Measurements from ENCODE around the gene E2F1.

Gene E2F1

GRCh38 chr20:33658929-33659328 lies 27.3 kb downstream of the E2F1 start:
- H2AK5ac ChIP-seq (ENCODE audit: low read depth, low read length), result no peak overlapping the region
- no peak overlapping the region for H2BK5ac ChIP-seq (ENCODE audit: low read length)
- H3K79me1 ChIP-seq (ENCODE audit: low read depth, low read length), result peaks cover 3% of the 10 kb centered on the region
- no CpG with 5 or more reads among the region's 4 CpGs for WGBS, 2 donors (ENCODE audit: extremely low coverage in 2 of 2, insufficient read length in 2 of 2, insufficient replicate concordance in 1 of 2)
- DNase-seq (ENCODE audit: low spot score), result no peak
- H3K18ac ChIP-seq (ENCODE audit: low read length), result no peak overlapping the region
- H2AFZ ChIP-seq (ENCODE audit: low read length), result no peak overlapping the region
- no peak overlapping the region for H3K27ac ChIP-seq (replicated peaks; ENCODE audit: low read length)
- no peak overlapping the region for H3K4ac ChIP-seq (ENCODE audit: low read length)
- no peak overlapping the region for H2BK15ac ChIP-seq (ENCODE audit: low read length)
- H3K36me3 ChIP-seq (replicated peaks in 1 of 2; ENCODE audit: control insufficient read depth in 2 of 2, insufficient read depth in 2 of 2, low read length in 2 of 2), result peaks cover 4 to 14% of the 10 kb centered on the region in 2 donors
- H3K9ac ChIP-seq (ENCODE audit: low read depth, low read length, poor library complexity), result no peak overlapping the region
- no peak overlapping the region for H3K14ac ChIP-seq (ENCODE audit: low read length)
- no peak overlapping the region for H3K4me3 ChIP-seq (ENCODE audit: low read length in 2 of 2)
- H4K91ac ChIP-seq (ENCODE audit: low read depth, low read length, poor library complexity), result no peak overlapping the region
- no peak overlapping the region for H3K4me2 ChIP-seq (ENCODE audit: insufficient read depth, low read length, poor library complexity, severe bottlenecking)
- no peak overlapping the region for H2BK120ac ChIP-seq (ENCODE audit: low read depth, low read length)
- no peaks in the 10 kb centered on the region for H3K9me3 ChIP-seq (replicated peaks in 1 of 2; ENCODE audit: control insufficient read depth in 2 of 2, insufficient read depth in 1 of 2, low read depth in 1 of 2, low read length in 2 of 2)
- H2BK12ac ChIP-seq (ENCODE audit: low read length), result no peak overlapping the region
- H3K4me1 ChIP-seq (ENCODE audit: control insufficient read depth in 2 of 2, insufficient read depth in 1 of 2, low read depth in 1 of 2, low read length in 2 of 2), result peaks cover 2 to 5% of the 10 kb centered on the region in 2 donors
- no peak overlapping the region for H3K23ac ChIP-seq (ENCODE audit: low read depth, low read length, poor library complexity)
- H4K8ac ChIP-seq (ENCODE audit: low read depth, low read length), result no peak overlapping the region
- no peaks in the 10 kb centered on the region for H3K27me3 ChIP-seq (ENCODE audit: control insufficient read depth in 3 of 3, insufficient read depth in 3 of 3, low read depth in 1 of 3, low read length in 3 of 3)

- H3K18ac ChIP-seq (ENCODE audit: low read length), result no peak overlapping the region
- no peak overlapping the region for H2AFZ ChIP-seq (ENCODE audit: low read length)
- H3K23ac ChIP-seq (ENCODE audit: low read depth, low read length, poor library complexity), result no peak overlapping the region
- H3K36me3 ChIP-seq (replicated peaks in 1 of 2; ENCODE audit: control insufficient read depth in 2 of 2, insufficient read depth in 2 of 2, low read length in 2 of 2), result peaks cover 4 to 14% of the 10 kb centered on the region in 2 donors
- no peak overlapping the region for H3K14ac ChIP-seq (ENCODE audit: low read length)
- no peak overlapping the region for H3K9ac ChIP-seq (ENCODE audit: low read depth, low read length, poor library complexity)
- H2BK120ac ChIP-seq (ENCODE audit: low read depth, low read length), result no peak overlapping the region
- no peak overlapping the region for H2AK5ac ChIP-seq (ENCODE audit: low read depth, low read length)
- no peak for DNase-seq (ENCODE audit: low spot score)
- H3K4me1 ChIP-seq (ENCODE audit: control insufficient read depth in 2 of 2, insufficient read depth in 1 of 2, low read depth in 1 of 2, low read length in 2 of 2), result peaks cover 0 to 5% of the 10 kb centered on the region in 2 donors
- no peak overlapping the region for H2BK12ac ChIP-seq (ENCODE audit: low read length)
- H3K4me2 ChIP-seq (ENCODE audit: insufficient read depth, low read length, poor library complexity, severe bottlenecking), result no peak overlapping the region
- no peak overlapping the region for H2BK5ac ChIP-seq (ENCODE audit: low read length)
- no peak overlapping the region for H4K91ac ChIP-seq (ENCODE audit: low read depth, low read length, poor library complexity)
- H3K9me3 ChIP-seq (replicated peaks in 1 of 2; ENCODE audit: control insufficient read depth in 2 of 2, insufficient read depth in 1 of 2, low read depth in 1 of 2, low read length in 2 of 2), result no peaks in the 10 kb centered on the region
- no peak overlapping the region for H2BK15ac ChIP-seq (ENCODE audit: low read length)
- H3K4ac ChIP-seq (ENCODE audit: low read length), result no peak overlapping the region
- H3K27me3 ChIP-seq (ENCODE audit: control insufficient read depth in 3 of 3, insufficient read depth in 3 of 3, low read depth in 1 of 3, low read length in 3 of 3), result no peaks in the 10 kb centered on the region
- H3K4me3 ChIP-seq (ENCODE audit: low read length in 2 of 2), result no peak overlapping the region
- no peak overlapping the region for H4K8ac ChIP-seq (ENCODE audit: low read depth, low read length)
- no peak overlapping the region for H3K27ac ChIP-seq (replicated peaks; ENCODE audit: low read length)
- WGBS, 2 donors (ENCODE audit: extremely low coverage in 2 of 2, insufficient read length in 2 of 2, insufficient replicate concordance in 1 of 2), result no CpG with 5 or more reads among the region's 8 CpGs
- peaks cover 3% of the 10 kb centered on the region for H3K79me1 ChIP-seq (ENCODE audit: low read depth, low read length)
Measured at GRCh38 chr20:33658510-33658909, 27.7 kb downstream of the E2F1 start.

GRCh38 chr20:33657704-33658095 lies 28.5 kb downstream of the E2F1 start:
- no peak overlapping the region for H3K27ac ChIP-seq (replicated peaks; ENCODE audit: low read length)
- no peak overlapping the region for H4K8ac ChIP-seq (ENCODE audit: low read depth, low read length)
- H2AFZ ChIP-seq (ENCODE audit: low read length), result no peak overlapping the region
- H2BK120ac ChIP-seq (ENCODE audit: low read depth, low read length), result no peak overlapping the region
- H2BK15ac ChIP-seq (ENCODE audit: low read length), result no peak overlapping the region
- H3K23ac ChIP-seq (ENCODE audit: low read depth, low read length, poor library complexity), result no peak overlapping the region
- no peak overlapping the region for H3K18ac ChIP-seq (ENCODE audit: low read length)
- H3K9ac ChIP-seq (ENCODE audit: low read depth, low read length, poor library complexity), result no peak overlapping the region
- H2BK5ac ChIP-seq (ENCODE audit: low read length), result no peak overlapping the region
- no peak overlapping the region for H3K4me3 ChIP-seq (ENCODE audit: low read length in 2 of 2)
- no CpG with 5 or more reads among the region's 12 CpGs for WGBS, 2 donors (ENCODE audit: extremely low coverage in 2 of 2, insufficient read length in 2 of 2, insufficient replicate concordance in 1 of 2)
- peaks cover 0 to 3% of the 10 kb centered on the region in 2 donors for H3K4me1 ChIP-seq (ENCODE audit: control insufficient read depth in 2 of 2, insufficient read depth in 1 of 2, low read depth in 1 of 2, low read length in 2 of 2)
- no peaks in the 10 kb centered on the region for H3K9me3 ChIP-seq (replicated peaks in 1 of 2; ENCODE audit: control insufficient read depth in 2 of 2, insufficient read depth in 1 of 2, low read depth in 1 of 2, low read length in 2 of 2)
- peaks cover 3% of the 10 kb centered on the region for H3K79me1 ChIP-seq (ENCODE audit: low read depth, low read length)
- H3K27me3 ChIP-seq (ENCODE audit: control insufficient read depth in 3 of 3, insufficient read depth in 3 of 3, low read depth in 1 of 3, low read length in 3 of 3), result no peaks in the 10 kb centered on the region
- H3K36me3 ChIP-seq (replicated peaks in 1 of 2; ENCODE audit: control insufficient read depth in 2 of 2, insufficient read depth in 2 of 2, low read length in 2 of 2), result peaks cover 4 to 14% of the 10 kb centered on the region in 2 donors
- no peak overlapping the region for H3K4ac ChIP-seq (ENCODE audit: low read length)
- no peak for DNase-seq (ENCODE audit: low spot score)
- H2BK12ac ChIP-seq (ENCODE audit: low read length), result no peak overlapping the region
- H2AK5ac ChIP-seq (ENCODE audit: low read depth, low read length), result no peak overlapping the region
- H3K4me2 ChIP-seq (ENCODE audit: insufficient read depth, low read length, poor library complexity, severe bottlenecking), result no peak overlapping the region
- no peak overlapping the region for H3K14ac ChIP-seq (ENCODE audit: low read length)
- H4K91ac ChIP-seq (ENCODE audit: low read depth, low read length, poor library complexity), result no peak overlapping the region

- no peak for DNase-seq (ENCODE audit: low spot score)
Measured at GRCh38 chr20:33656783-33657703, 29.1 kb downstream of the E2F1 start.

More at GRCh38 chr20:33656783-33657703, 29.1 kb downstream of the E2F1 start:
- Histone ChIP-seq H3K18ac (ENCODE audit: low read length) (no peak overlapping the region), H3K23ac (ENCODE audit: low read depth, low read length, poor library complexity) (peak overlapping the region; percentile 73), H4K8ac (ENCODE audit: low read depth, low read length) (no peak overlapping the region), H3K27ac (replicated peaks; ENCODE audit: low read length) (no peak overlapping the region), H3K14ac (ENCODE audit: low read length) (no peak overlapping the region), H2AK5ac (ENCODE audit: low read depth, low read length) (no peak overlapping the region), H3K27me3 (ENCODE audit: control insufficient read depth in 3 of 3, insufficient read depth in 3 of 3, low read depth in 1 of 3, low read length in 3 of 3) (no peaks in the 10 kb centered on the region), H3K9ac (ENCODE audit: low read depth, low read length, poor library complexity) (no peak overlapping the region), H3K4ac (ENCODE audit: low read length) (no peak overlapping the region), H2AFZ (ENCODE audit: low read length) (no peak overlapping the region), H2BK15ac (ENCODE audit: low read length) (no peak overlapping the region), H3K9me3 (replicated peaks in 1 of 2; ENCODE audit: control insufficient read depth in 2 of 2, insufficient read depth in 1 of 2, low read depth in 1 of 2, low read length in 2 of 2) (no peaks in the 10 kb centered on the region), H3K4me1 (ENCODE audit: control insufficient read depth in 2 of 2, insufficient read depth in 1 of 2, low read depth in 1 of 2, low read length in 2 of 2) (peaks cover 0 to 2% of the 10 kb centered on the region in 2 donors), H3K36me3 (replicated peaks in 1 of 2; ENCODE audit: control insufficient read depth in 2 of 2, insufficient read depth in 2 of 2, low read length in 2 of 2) (peaks cover 4 to 14% of the 10 kb centered on the region in 2 donors), H3K4me3 (ENCODE audit: low read length in 2 of 2) (no peak overlapping the region), H3K79me1 (ENCODE audit: low read depth, low read length) (peaks cover 3% of the 10 kb centered on the region), H4K91ac (ENCODE audit: low read depth, low read length, poor library complexity) (no peak overlapping the region), H2BK120ac (ENCODE audit: low read depth, low read length) (no peak overlapping the region), H3K4me2 (ENCODE audit: insufficient read depth, low read length, poor library complexity, severe bottlenecking) (no peak overlapping the region), H2BK5ac (ENCODE audit: low read length) (peak overlapping the region; percentile 66), H2BK12ac (ENCODE audit: low read length) (peak overlapping the region; percentile 41)
- no CpG with 5 or more reads among the region's 17 CpGs for WGBS, 2 donors (ENCODE audit: extremely low coverage in 2 of 2, insufficient read length in 2 of 2, insufficient replicate concordance in 1 of 2)
